ENCODE measurements around the gene CSF1R. TPM values are rescaled to one million over a fixed set of nuclear protein-coding genes. Genes with fewer than 3 reads are reported as not detected.

Gene CSF1R
- total and polyA plus RNA-seq, 2 of the 8 experiments (the other 6 are each of a cell fraction or from before 2014, with no cell fraction given), result 0.12 TPM; not detected in 1

DNA sequence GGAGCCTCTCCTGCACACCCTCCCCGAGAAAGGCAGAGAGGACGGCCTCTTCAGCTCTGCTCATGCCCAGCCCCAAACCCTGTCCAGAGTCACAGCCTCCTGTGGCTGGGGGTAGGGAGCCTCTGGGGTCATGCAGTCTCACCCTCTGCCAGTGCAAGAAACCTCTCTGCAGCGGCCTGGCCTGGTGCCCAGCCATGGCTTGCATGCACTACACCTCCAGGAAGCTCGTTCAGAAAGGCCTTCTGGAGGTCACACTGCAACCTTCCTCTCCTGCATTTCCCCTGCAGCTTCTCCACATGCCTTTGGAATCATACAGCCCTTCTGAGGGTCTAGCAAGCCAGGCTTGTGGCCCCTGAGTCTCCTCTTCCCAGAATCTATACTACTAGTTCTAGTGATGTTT is 17.9 kb downstream of the CSF1R start:
- Histone ChIP-seq H3K27me3 (replicated peaks in 1 of 4; ENCODE audit: control insufficient read depth in 3 of 4, extremely low read depth in 1 of 4, insufficient read depth in 3 of 4, low read length in 3 of 4) (no peaks in the 10 kb centered on the region; a peak in 1 of 7 replicates), H3K36me3 (ENCODE audit: control insufficient read depth in 2 of 4, insufficient read depth in 4 of 4, low read length in 3 of 4) (no peaks in the 10 kb centered on the region), H2BK20ac (ENCODE audit: low read length) (no peak overlapping the region), H4K91ac (replicated peaks; ENCODE audit: insufficient read length, low read length) (no peak overlapping the region), H3K23ac (ENCODE audit: insufficient read length) (no peak overlapping the region), H2AFZ (ENCODE audit: low read length) (no peak overlapping the region), H3K18ac (ENCODE audit: extremely low read depth, low read length) (no peak overlapping the region; the same call in 1 of the 2 replicates), H3K23me2 (ENCODE audit: low read depth, low read length) (no peaks in the 10 kb centered on the region), H2AK5ac (ENCODE audit: low read depth, low read length) (no peak overlapping the region), H2BK15ac (ENCODE audit: low read length) (no peak overlapping the region), H2BK120ac (replicated peaks; ENCODE audit: low read depth, low read length) (no peak overlapping the region), H4K5ac (ENCODE audit: insufficient read length, low read depth, low read length) (no peak overlapping the region), H2BK5ac (ENCODE audit: low read depth, low read length) (no peak overlapping the region), H3K79me2 (ENCODE audit: control insufficient read depth in 1 of 2, insufficient read depth in 2 of 2, low read length in 2 of 2) (no peaks in the 10 kb centered on the region), H3K4me3 (ENCODE audit: extremely low read depth in 1 of 4, insufficient read depth in 2 of 4, low read depth in 3 of 4, low read length in 4 of 4) (no peak overlapping the region), H4K20me1 (replicated peaks in 1 of 2; ENCODE audit: control insufficient read depth in 1 of 2, insufficient read depth in 2 of 2, low read length in 2 of 2) (no peaks in the 10 kb centered on the region), H3K9ac (replicated peaks in 1 of 4; ENCODE audit: extremely low read depth in 1 of 4, low read depth in 3 of 4, low read length in 3 of 4) (no peak overlapping the region), H3K4me2 (ENCODE audit: insufficient read depth in 1 of 2, low read depth in 2 of 2, low read length in 2 of 2) (no peak overlapping the region), H3K14ac (ENCODE audit: insufficient read length) (no peak overlapping the region), H3K4ac (replicated peaks; ENCODE audit: insufficient read length, low read depth, low read length) (no peak overlapping the region), H4K8ac (ENCODE audit: extremely low read depth, insufficient read depth, low read length) (no peak overlapping the region), H3K27ac (ENCODE audit: low read depth, low read length) (no peak overlapping the region), H3K56ac (replicated peaks; ENCODE audit: insufficient read length, low read depth, low read length) (no peak overlapping the region), H3K79me1 (ENCODE audit: low read depth, low read length) (no peaks in the 10 kb centered on the region), H3K9me3 (ENCODE audit: insufficient read depth in 2 of 2, low read depth in 1 of 2, low read length in 1 of 2) (no peaks in the 10 kb centered on the region), H2BK12ac (ENCODE audit: low read depth, low read length) (no peak overlapping the region), H3K4me1 (replicated peaks in 1 of 4; ENCODE audit: control insufficient read depth in 3 of 4, insufficient read depth in 4 of 4, low read length in 3 of 4) (peaks cover 0 to 18% (median 4%) of the 10 kb centered on the region in 4 experiments; a peak in 5 of 7 replicates)
- POLR2A ChIA-PET (ENCODE audit: partially characterized antibody), result interaction anchor here (1.4 kb wide), 1 partner anchor 11 kb away, joined by 6 read pairs; no protein-coding TSS in a partner anchor
- WGBS, 2 experiments (ENCODE audit: extremely low coverage in 1 of 2, insufficient coverage in 1 of 2, insufficient read length in 1 of 2, insufficient replicate concordance in 2 of 2, low coverage in 1 of 2, low lambda C conversion rate in 2 of 2, missing lambda C conversion rate in 1 of 2), result 91% methylated on average over 4 of the region's 4 CpGs; no CpG with 5 or more reads in 1 of the 2 experiments
- FAIRE-seq (no peak), DNase-seq (ENCODE audit: low read depth in 1 of 2, low spot score in 2 of 2) (no peak)
- CTCF ChIA-PET (ENCODE audit: partially characterized antibody), result interaction anchor here (0.6 to 1.6 kb wide), 10 partner anchors 34 to 189 kb away, joined by 3 to 9 read pairs (median 3); no protein-coding TSS in a partner anchor
- TF ChIP-seq, protein P1, sequence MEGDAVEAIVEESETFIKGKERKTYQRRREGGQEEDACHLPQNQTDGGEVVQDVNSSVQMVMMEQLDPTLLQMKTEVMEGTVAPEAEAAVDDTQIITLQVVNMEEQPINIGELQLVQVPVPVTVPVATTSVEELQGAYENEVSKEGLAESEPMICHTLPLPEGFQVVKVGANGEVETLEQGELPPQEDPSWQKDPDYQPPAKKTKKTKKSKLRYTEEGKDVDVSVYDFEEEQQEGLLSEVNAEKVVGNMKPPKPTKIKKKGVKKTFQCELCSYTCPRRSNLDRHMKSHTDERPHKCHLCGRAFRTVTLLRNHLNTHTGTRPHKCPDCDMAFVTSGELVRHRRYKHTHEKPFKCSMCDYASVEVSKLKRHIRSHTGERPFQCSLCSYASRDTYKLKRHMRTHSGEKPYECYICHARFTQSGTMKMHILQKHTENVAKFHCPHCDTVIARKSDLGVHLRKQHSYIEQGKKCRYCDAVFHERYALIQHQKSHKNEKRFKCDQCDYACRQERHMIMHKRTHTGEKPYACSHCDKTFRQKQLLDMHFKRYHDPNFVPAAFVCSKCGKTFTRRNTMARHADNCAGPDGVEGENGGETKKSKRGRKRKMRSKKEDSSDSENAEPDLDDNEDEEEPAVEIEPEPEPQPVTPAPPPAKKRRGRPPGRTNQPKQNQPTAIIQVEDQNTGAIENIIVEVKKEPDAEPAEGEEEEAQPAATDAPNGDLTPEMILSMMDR (IDR thresholded peaks at IDR 0.05; ENCODE audit: control extremely low read depth in 1 of 3, insufficient read depth in 1 of 3, low read depth in 1 of 3, low read length in 3 of 3), result no peak
- no peak for TF ChIP-seq YY1 (IDR thresholded peaks at IDR 0.05; ENCODE audit: low read depth, low read length)
- TF ChIP-seq TEAD4 (IDR thresholded peaks at IDR 0.05; ENCODE audit: low read depth, low read length), result no peak
- no peak for TF ChIP-seq EP300 (IDR thresholded peaks at IDR 0.05; ENCODE audit: borderline replicate concordance in 1 of 2, low read depth in 2 of 2, low read length in 2 of 2)
- TF ChIP-seq SIX5 (IDR thresholded peaks at IDR 0.05; ENCODE audit: low read depth, low read length), result no peak
- TF ChIP-seq CREB1 (IDR thresholded peaks at IDR 0.05), result no peak
- no peak for TF ChIP-seq JUN (IDR thresholded peaks at IDR 0.05; ENCODE audit: low read depth, low read length)
- TF ChIP-seq RBBP5 (IDR thresholded peaks at IDR 0.05; ENCODE audit: borderline replicate concordance, low read depth, low read length), result no peak
- no peak for TF ChIP-seq BACH1 (IDR thresholded peaks at IDR 0.05; ENCODE audit: low read length)
- no peak for TF ChIP-seq HDAC6 (IDR thresholded peaks at IDR 0.05; ENCODE audit: low read depth, low read length)
- TF ChIP-seq, protein P2, sequence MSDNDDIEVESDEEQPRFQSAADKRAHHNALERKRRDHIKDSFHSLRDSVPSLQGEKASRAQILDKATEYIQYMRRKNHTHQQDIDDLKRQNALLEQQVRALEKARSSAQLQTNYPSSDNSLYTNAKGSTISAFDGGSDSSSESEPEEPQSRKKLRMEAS (IDR thresholded peaks at IDR 0.05), result no peak
